Esophagus muscularis mucosa (tissue), 3 donors: ENCODE measurements around the gene NEURL4.
A peak's percentile ranks its signal among the peaks of the same experiment; 100 is the strongest.

Experiments used
- CTCF ChIP-seq, 3 experiments: fragments of 200-600 bp in 2 of 3; fragments of 450-650 bp in 1 of 3; sonication (generic) in 2 of 3; IDR thresholded peaks; one replicate each; pipeline ENCODE4 v1.5.1; 2017 to 2019; ENCODE audit warnings: antibody characterized with exemption in 3 of 3, mild to moderate bottlenecking in 2 of 3, moderate library complexity in 1 of 3
- POLR2A ChIP-seq: fragments of 450-650 bp; IDR thresholded peaks from one replicate; pipeline ENCODE4 v1.6.1; 2017; ENCODE audit warnings: antibody characterized with exemption, moderate library complexity, mild to moderate bottlenecking, low read depth
- POLR2AphosphoS5 ChIP-seq, 2 donors: sonication (generic); formaldehyde crosslinking; IDR thresholded peaks; one replicate each; pipeline ENCODE4 v1.6.1; 2017; ENCODE audit warnings: antibody characterized with exemption in 2 of 2

- TF ChIP-seq POLR2A (no peak), POLR2AphosphoS5 (IDR thresholded peaks at IDR 0.05) (peak; percentile 41 to 42), CTCF (IDR thresholded peaks at IDR 0.05) (no peak)
Observed at GRCh38 chr17:7290685-7291084, 38.5 kb downstream of the NEURL4 start.
